ENCODE measurements around the gene DSCAML1. TPM values are rescaled to one million over a fixed set of nuclear protein-coding genes. Genes with fewer than 3 reads are reported as not detected.

Gene DSCAML1
- total RNA-seq, 1 experiment from 2014 or later = 0.15 TPM

- Mint-ChIP-seq H3K4me3 (no peak overlapping the region), H3K27me3 (ENCODE audit: low read depth) (peaks cover 5% of the 10 kb centered on the region; the same call in 1 of the 2 replicates), H3K9me3 (no peaks in the 10 kb centered on the region), H3K27ac (no peak overlapping the region; a peak in 1 of 7 replicates), H3K36me3 (ENCODE audit: insufficient read depth in 1 of 3, low read depth in 3 of 3) (no peaks in the 10 kb centered on the region), H3K4me1 (peaks cover 14 to 34% of the 10 kb centered on the region in 2 experiments)
- no peak overlapping the region for H2BK12ac ChIP-seq (ENCODE audit: insufficient read length, low read depth, low read length)
- no peak overlapping the region for H2BK15ac ChIP-seq (ENCODE audit: low read depth, low read length)
- no peak overlapping the region for H2BK20ac ChIP-seq (ENCODE audit: low read depth, low read length, poor library complexity, severe bottlenecking)
- H3K9ac ChIP-seq (ENCODE audit: extremely low read depth, insufficient read length, low read length) = no peak overlapping the region
- no peaks in the 10 kb centered on the region for H3K4me1 ChIP-seq (ENCODE audit: insufficient read depth, low read length)
- H3K23ac ChIP-seq (ENCODE audit: insufficient read length, low read depth, low read length) = no peak overlapping the region
- H2BK5ac ChIP-seq (ENCODE audit: insufficient read length, low read length) = no peak overlapping the region
- H3K27me3 ChIP-seq (ENCODE audit: insufficient read depth, low read length) = no peaks in the 10 kb centered on the region
- H2AFZ ChIP-seq (ENCODE audit: low read length) = no peak overlapping the region
- H3K14ac ChIP-seq (ENCODE audit: insufficient read depth, low read length) = no peak overlapping the region
- no peak overlapping the region for H3K27ac ChIP-seq (ENCODE audit: insufficient read length, low read depth, low read length)
- no peaks in the 10 kb centered on the region for H3K23me2 ChIP-seq (ENCODE audit: insufficient read length, low read depth, low read length, poor library complexity, severe bottlenecking)
- H2BK120ac ChIP-seq (ENCODE audit: low read depth, low read length, poor library complexity, severe bottlenecking) = no peak overlapping the region
- no peak for DNase-seq
- no peak overlapping the region for H3K18ac ChIP-seq (ENCODE audit: insufficient read length, low read depth, low read length)
- H3T11ph ChIP-seq (ENCODE audit: low read length) = no peak overlapping the region
- H4K20me1 ChIP-seq (ENCODE audit: control insufficient read depth, insufficient read depth, insufficient read length) = no peaks in the 10 kb centered on the region
- no peak overlapping the region for H2AK5ac ChIP-seq (ENCODE audit: insufficient read length, low read length)
- no peak overlapping the region for H3K4ac ChIP-seq (ENCODE audit: low read depth, low read length)
- H3K56ac ChIP-seq (ENCODE audit: insufficient read length, low read depth, low read length) = no peak overlapping the region
- H4K8ac ChIP-seq (replicated peaks; ENCODE audit: insufficient read length, low read depth, low read length) = no peak overlapping the region
- no peaks in the 10 kb centered on the region for H3K9me3 ChIP-seq (ENCODE audit: control insufficient read depth, low read depth, low read length)
- H3K79me2 ChIP-seq (ENCODE audit: insufficient read depth, low read length) = no peaks in the 10 kb centered on the region
- no peak overlapping the region for H4K5ac ChIP-seq (ENCODE audit: insufficient read length, low read depth, low read length)
- no peak for TF ChIP-seq CTCF (conservative IDR thresholded peaks at IDR 0.05)
- no peak overlapping the region for H4K91ac ChIP-seq (ENCODE audit: insufficient read length, low read depth, low read length)
- no CpG with 5 or more reads among the region's 7 CpGs for WGBS (ENCODE audit: extremely low coverage, insufficient read length, low lambda C conversion rate)
- no peak overlapping the region for H3K4me2 ChIP-seq (ENCODE audit: insufficient read depth, insufficient read length, low read length)
- H3K79me1 ChIP-seq (ENCODE audit: insufficient read depth, low read depth, low read length, poor library complexity, severe bottlenecking) = no peaks in the 10 kb centered on the region
Measured at GRCh38 chr11:117640041-117640440, 157.0 kb downstream of the DSCAML1 start.

All from H9 (cell line).